Dedifferentiated amniotic fluid mesenchymal stem cell (primary cell): Measurements from ENCODE around the gene ARMH1.

Experiments used
- DNase-seq: peaks from one replicate; pipeline ENCODE4 v3.0.0-alpha.2; 2016; ENCODE audit errors: extremely low spot score

ARMH1 gene

DNA sequence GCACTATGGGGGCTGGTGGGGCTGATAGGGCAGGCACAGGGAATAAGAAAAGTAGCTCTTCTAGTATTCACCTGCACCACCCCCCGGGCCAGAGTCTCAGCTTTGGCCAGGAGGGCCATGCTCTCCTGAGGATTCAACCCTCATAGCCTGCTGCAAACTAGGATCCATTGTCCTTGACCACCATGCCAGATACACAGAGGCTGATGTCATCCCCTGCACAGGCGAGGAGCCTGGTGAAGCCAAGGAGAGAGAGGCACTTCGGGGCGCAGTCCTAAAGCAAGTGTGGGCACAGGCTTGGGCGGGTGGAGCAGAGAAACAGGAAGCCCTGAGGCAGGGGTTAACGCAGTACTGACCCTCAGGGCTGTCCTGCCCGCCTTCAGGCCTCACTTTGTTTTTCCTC is 29.7 kb upstream of the ARMH1 start:
- no peak for DNase-seq

DNA sequence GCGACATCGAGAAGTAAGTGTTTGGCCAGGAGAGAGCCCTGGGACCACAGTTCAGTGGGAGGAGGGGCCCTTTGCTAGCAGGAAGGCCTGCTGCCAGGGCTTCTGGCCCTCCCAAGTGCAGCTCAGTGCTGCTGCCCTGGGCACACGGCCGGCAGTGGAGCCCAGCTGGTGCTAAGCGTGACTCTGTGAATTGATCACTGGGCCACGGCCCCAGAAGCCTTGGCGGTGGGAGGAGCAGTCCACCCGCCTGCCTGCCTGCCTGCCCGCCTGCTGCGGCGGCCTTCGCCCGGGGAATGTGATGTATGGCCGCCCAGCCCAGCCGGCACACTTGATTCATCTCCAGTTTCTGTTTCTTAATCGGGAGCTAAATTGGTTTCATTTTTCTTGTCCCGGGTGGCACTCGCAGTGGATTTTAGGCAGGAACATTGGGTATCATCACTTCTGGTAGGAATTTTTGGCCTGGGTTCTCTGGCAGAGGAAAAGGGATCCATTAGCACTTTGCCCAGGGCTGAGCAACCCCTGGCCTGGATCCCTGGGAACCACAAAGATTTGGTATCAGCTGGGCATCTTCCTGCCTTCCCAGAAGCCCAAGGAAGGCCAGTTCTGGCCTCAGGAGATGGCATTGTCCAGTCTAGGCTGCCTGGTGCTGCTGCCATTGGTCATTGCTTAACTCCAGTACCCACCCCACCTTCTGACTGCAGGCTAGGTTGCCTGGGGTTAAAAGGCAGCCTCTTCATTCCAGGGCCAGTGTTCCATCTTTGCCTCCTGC is 28.9 kb upstream of the ARMH1 start:
- DNase-seq = no peak

DNA sequence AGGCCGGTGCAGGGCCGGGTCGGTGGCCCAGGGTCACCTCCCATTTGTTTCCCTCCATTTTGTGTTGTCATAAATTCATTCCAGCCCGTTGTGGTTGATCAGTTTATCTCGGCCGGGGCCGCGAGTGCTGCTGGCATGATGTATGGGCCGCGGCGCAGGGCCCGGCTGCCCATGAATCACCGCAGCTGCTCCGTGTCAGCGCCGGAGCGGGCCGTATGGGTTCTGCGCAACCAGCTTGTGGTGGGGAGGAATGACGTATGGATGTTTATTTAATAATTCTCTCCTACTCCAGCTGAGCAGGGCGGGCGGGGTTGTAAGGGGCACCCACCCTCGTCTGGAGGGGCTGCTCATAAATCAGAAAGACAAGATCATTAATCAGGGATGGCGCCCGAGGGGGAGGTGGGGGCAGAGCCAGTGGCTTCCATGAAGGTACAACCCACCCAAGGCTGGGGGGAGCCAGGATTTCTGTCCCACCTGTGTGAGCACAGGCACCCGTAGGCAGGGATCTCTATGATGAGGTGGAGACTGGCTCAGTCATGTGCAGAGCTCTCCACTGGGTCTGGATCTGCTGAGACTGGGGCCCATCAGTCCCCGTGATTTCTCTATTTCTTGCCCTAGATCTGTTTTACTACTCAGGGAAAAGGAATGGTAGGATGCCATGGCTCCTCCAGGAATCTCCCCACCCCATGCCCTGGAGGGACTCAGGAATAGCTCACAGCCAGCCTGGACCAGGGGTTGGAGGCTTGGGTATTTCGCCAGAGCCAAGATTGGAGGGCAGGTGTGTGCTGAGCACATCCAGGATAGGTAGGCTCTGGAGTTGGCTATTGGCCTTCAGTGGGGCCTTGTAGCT is 28.0 kb upstream of the ARMH1 start:
- no peak for DNase-seq

DNA sequence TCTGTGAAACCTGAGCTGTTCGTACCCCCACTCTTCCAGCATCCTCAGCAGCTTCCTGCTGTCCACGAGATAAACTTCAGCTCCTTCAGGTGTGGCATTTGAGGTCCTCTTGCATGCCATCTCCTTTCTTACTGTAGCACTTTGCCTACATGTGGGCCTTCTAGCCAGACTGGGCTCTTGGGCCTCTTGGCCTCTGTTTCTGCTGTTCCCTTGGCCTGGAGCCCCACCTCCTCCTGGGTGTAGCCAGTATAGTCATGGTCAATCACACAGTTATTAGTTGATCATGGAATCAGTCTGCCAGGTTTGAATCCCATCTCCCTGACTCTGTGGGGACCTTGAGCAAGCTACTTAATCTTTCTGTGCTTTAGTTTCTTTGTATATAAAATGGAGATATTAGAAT is 26.6 kb upstream of the ARMH1 start:
- no peak for DNase-seq

DNA sequence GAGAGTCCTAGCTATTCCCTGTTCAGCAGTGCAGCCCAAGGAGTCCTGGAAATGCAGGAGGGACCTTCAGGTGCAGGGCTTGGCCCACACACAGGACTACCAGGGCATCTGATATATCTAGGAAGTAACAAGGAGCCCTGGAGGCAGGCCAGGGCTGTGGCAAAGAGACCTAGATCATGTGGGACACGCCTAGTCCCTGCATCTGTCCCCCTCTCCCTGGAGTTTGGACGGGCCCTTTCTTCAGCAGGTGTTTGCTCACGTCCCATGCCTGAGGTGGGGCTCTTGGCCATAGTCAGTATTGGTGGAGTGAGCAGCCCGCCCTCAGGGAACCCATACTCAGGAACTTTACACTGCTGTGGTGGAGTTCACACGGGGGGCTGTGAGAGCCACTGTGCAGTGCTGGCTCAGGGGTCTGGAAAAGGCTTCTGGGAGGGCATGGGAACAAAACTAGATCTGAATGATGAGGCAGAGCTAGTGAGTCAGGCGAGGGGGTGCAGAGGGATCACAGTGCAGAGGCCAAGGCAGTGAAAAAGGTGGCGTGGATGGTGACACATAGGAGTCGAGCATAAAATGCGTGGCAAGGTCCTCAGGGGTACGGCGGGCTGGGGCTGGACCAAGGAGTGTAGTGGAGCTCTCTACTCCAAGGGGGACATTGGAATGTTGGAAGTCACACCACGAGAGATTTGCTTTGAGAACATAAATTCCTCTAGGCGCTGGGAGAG is 25.8 kb upstream of the ARMH1 start:
- DNase-seq = no peak

DNA sequence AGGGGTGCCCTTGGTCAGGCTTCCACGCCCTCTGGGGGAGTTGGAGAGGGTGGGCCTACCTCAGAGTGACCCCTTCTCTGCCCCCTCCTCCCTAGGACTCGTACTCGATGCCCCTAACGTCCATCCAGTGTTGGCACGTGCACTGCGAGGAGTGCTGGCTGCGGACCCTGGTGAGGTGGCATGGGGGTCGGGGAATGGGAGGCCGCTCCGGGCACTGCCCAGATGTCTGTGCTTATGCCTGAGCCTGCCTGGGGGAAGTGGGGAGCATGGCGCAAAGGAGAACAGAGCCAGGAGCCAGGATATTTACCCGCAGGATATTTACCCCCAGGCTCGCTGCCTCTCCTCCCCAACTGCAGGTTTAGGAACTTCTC is 24.7 kb upstream of the ARMH1 start:
- DNase-seq = no peak

DNA sequence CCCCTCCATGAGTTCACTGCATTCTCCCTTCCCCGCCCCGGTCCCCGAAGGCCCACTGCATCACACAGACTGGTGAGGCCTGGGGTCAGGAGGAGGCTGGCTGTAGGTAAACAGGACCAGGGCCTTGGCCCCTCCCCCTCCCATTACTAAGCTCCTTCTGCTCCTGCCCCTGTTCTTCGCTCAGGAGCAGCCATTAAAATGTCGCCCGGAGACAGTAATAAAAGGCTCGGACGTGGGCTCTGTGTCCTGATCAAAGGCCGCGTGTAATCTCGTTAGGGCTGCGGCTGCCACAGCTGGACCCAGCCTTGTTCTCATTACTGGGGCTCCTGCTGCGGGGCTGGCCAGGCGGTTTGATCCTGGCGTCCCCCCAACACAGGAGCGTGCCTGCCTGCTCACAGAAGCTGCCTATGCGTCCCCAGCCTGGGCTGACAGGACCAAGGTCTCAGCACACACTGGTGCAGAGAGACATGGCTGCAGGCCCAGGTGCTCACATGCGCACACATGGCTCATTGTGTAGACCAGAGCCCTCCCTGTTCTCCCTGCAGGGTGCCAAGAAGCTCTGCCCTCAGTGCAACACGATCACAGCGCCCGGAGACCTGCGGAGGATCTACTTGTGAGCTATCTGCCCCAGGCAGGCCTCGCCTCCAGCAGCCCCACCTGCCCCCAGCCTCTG is 24.2 kb upstream of the ARMH1 start:
- no peak for DNase-seq

DNA sequence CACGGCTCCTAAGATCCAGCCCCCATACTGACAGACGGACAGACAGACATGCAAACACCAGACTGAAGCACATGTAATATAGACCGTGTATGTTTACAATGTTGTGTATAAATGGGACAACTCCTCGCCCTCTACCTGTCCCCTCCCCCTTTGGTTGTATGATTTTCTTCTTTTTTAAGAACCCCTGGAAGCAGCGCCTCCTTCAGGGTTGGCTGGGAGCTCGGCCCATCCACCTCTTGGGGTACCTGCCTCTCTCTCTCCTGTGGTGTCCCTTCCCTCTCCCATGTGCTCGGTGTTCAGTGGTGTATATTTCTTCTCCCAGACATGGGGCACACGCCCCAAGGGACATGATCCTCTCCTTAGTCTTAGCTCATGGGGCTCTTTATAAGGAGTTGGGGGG is 23.4 kb upstream of the ARMH1 start:
- no peak for DNase-seq

DNA sequence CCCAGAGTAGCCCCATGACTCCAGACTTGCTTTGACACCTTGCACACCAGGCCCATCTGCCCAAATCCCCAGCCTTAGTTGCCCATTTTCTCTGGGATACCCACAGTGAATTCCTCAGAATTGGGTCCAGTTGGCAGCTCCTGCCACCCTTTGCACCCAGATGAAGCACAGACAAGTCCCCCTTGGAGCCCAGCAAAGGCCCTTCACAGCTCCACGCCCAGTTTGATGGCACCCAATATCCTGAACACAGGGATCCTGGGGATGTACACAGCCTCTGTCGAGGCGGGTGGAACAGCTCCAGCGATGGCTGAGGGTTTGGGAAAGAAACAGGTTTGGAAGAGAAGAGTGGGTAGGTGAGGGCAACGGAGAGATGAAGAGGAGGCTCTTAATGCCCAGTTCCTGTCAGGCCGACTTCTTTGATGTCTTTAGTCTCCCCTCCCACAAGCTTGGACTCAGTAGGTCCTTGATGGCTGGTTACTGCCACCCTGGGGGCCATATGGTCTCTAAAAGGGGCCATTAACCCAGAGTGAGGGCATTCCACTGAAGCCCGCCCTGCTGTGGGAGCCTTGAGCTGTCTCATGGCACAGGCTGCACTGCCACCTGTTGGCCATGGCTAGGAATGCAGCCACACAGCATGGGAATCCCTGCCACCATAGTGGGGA is 21.9 kb upstream of the ARMH1 start:
- DNase-seq = peak; percentile 51

DNA sequence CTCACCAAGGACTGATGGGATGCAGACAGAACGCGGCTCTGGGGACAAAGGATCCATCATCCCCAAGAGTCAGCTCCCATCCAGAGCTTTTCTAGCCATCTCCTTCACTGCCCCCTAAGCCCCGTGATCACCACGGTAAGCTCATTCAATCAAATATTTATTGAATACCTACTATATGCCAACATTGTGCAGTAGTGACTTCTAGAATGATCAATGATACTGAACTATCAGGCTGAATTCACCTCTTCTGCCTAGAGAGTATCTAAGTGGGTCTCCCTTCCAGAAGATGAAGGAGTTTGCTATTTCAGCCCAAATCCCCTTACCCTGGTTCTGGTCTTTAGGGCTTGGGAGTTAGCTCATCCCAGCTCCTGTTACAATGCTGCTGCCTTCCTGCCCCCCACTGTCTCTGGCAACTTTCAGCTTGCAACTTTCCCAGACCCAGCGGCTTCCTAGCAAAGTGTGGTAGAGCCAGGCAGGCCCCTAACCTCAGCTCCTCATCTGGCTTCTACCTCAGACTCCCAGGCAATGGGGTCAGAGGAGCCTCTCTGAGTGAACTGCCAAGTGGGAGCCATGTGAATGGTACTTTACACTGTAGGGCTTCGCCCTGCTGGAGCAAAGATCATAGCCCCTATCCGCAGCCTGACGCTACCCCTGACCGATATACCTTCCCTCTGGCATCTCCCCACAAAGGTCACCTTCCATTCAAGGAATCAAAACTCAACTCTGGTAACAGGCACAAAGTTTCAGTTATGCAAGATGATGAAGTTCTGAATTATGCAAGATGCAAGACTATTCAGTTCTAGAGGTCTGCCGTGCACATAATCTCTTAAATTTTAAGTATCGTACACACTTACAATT is 21.2 kb upstream of the ARMH1 start:
- no peak for DNase-seq

DNA sequence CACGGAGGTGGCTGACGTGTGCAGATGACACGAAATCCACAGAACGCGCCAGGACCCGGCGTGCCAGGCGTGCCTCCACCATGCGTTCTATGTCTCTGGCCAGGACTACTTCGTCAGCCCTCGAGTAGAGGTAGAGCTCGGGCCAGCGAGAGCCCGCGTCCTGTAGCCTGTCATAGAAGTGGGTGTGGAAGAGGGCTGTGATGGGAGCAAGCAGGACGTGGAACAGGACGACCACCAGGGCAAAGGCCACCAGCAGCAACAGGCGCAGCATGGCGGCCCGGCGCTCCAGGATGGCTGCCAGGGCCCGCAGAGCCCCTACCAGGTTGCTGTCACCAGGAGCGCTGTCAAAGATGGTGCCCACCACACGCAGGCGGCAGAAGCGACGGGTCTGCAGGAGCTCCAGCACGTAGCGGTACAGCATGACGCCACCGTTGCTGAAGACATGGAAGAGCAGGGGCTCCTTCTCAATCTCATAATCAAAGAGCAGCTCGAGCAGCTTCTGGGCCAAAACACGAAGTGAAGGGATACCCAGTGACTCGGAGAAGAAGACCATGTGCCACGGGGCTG is 19.8 kb upstream of the ARMH1 start:
- no peak for DNase-seq

DNA sequence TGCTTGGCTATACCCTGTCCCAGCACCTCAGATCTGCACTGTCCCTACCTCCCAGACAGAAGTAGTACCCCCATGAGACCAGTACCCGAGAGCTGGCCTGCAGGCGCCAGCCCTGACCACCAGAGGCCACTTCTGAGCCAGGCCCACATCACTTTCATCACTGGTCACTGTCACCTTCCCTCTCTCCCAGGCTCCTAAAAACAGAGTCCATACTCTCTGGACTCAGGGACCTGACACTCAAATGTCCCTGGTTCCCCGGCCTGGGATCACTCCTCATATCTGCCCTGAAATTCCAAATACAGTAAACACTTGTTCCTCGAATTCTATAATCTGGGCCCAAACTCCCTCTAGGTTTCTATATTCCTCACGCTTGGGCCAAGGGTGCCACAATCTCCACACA is 18.9 kb upstream of the ARMH1 start:
- DNase-seq = no peak

DNA sequence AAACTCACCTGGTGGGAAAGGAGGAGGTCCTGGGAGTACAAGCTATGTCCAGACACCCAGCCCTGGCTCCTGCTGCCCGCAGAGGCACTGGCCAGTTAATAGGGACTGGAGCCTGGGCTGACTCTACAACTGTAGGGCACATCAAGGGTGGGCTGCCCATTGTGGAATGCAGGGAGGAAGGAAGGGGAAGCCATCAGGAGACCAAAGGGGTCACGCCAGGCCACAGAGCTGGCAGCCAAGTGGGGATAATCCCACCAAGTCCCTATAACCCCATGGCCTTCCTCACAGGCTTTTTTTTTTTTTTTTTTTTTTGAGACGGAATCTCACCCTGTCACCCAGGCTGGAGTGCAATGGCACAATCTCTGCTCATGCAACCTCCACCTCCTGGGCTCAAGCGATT is 14.9 kb upstream of the ARMH1 start:
- no peak for DNase-seq

DNA sequence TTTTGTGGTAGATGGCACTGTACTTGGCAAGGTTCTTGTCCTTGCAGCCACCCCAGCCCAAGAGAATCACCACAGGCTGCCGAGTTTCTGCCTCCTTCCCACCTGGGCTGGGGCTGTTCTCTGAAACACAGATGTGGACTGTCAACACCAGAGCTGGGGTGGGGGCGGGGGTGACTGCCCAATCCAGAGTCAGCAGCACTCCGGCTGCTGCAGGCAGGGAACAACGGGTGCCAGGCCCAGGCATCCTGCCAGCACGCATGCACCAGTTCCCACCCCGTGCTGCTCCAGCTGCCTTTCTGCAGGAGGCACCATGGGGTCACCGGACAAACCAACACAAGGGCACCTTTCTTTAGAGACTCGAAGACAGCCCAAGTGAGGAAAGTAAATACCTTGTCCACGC is 14.3 kb upstream of the ARMH1 start:
- no peak for DNase-seq

DNA sequence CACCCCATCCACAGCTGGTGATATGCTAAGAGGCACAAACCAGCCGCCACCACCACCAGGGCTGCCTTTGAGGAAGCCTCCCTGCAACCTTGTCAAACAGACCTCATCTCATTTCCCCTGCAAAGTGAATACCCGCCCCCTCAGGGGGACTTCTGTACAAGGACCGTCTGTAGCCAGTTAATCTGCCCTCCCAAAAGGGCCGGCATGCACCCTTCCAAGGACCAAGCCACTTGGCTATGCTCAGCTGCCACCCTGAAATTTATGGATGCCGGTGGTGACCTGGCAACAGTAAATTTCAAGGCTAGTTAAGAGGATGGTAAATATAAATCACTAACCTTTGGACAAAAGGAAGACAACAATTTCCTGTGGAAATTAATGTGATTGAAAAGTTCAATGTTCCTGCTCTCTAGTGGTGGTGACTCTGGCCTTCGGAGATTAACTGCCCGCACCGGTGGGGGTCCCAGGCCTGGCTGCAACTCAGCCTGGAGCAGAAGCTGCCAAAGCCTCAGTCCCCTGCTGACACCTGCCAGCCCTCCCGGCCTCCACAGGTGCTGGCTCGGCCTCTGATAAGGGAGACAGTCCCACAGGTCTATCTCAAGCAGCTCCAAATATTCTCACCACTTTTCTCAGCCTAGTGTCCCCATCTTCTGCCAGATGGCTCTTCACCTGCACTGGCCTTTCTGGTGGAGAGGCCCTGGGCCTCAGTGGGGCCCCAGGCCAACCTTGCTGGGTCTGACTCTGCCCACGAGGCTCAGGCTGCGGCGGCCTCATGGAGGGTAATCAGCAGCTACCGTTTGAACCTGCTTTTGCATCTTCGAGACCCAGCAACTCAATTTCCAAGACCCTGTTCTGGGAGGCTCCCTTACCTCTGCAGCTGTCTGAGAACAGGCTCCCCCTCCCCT is 12.5 kb upstream of the ARMH1 start:
- no peak for DNase-seq

DNA sequence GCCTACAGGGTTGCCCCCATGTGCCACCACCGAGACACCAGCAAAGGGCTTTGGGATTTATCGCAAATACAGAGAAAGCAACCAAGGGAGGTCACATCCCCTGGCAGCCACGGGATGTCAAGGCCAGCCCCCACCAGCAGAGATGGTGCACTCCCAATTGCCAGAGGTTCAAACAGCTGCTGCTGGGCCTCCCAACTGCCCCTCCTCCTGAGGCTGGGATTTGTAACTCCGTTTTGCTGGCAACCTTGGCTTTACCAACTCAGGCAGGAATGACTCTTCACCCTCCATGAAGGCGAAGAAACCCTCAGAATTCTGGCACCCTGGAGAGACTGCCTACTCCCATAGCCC is 11.9 kb upstream of the ARMH1 start:
- DNase-seq = no peak

DNA sequence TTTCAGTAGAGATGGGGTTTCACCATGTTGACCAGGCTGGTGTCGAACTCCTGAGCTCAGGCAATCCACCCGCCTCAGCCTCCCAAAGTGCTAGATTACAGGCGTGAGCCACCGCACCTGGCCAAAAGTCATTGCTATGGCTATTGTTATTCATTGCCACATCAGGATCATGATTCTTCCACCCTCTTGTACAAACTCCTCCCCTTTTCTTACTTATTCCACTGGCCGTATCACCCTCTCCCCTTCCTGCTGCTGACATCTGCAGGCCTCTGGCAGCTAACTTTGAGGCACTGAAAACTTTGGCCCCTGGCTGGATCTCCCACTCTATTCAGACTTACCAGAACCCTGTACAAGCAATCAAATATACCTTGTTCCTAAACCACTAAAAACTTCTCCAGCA is 11.1 kb upstream of the ARMH1 start:
- DNase-seq = no peak

DNA sequence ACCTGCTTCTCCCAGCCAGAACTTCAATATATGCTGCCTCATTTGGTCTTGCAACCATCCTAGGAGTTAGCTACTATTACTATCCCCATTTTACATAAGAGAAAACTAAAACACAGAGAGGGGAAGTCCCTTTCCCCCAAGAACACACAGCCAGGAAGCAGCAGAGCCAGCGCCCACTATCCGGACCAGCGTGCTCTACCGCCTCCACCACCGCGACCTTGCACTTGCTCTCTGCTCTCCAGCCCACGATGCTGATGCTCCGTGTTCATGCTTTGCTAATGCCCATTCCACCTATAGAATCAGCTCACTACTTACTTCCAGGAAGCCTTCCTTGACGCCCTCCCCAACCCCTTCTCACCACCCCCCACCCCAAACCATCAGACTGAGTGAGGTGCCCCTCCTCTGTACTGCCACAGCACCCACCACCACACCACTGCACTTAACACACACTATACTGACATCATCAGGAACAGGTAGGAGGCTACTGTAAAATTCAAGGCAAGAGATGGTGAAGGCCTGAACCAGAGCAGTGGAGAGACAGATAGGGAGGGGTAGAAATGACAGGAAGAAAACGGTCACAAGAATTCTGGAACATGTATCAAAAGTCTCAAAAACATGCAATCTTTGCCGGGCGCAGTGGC is 9.7 kb upstream of the ARMH1 start:
- DNase-seq = no peak

DNA sequence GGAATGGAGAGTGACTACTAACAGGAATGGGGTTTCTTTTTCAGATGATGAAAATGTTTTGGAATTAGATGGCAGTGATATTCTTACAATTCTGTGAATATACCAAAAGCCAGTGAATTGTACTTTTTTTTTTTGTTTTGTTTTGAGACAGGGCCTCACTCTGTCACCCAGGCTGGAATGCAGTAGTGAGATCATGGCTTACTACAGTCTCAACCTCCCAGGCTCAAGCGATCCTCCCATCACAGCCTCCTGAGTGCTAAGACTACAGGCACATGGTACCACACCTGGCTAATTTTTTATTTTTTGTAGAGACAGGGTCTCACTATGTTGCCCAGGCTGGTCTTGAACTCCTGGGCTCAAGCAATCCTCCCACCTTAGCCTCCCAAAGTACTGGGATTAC is 7.8 kb upstream of the ARMH1 start:
- peak; percentile 25 for DNase-seq
